HG03378 (cell line): Measurements from ENCODE around the gene SUGCT.

ENCODE experiments used
- ATAC-seq: cut with Tn5 transposase; IDR thresholded peaks from one replicate; pipeline ENCODE4 v1.9.1; 2021; ENCODE audit warnings: mild to moderate bottlenecking, moderate library complexity; ENCODE audit not compliant: unreplicated experiment

Gene SUGCT

DNA sequence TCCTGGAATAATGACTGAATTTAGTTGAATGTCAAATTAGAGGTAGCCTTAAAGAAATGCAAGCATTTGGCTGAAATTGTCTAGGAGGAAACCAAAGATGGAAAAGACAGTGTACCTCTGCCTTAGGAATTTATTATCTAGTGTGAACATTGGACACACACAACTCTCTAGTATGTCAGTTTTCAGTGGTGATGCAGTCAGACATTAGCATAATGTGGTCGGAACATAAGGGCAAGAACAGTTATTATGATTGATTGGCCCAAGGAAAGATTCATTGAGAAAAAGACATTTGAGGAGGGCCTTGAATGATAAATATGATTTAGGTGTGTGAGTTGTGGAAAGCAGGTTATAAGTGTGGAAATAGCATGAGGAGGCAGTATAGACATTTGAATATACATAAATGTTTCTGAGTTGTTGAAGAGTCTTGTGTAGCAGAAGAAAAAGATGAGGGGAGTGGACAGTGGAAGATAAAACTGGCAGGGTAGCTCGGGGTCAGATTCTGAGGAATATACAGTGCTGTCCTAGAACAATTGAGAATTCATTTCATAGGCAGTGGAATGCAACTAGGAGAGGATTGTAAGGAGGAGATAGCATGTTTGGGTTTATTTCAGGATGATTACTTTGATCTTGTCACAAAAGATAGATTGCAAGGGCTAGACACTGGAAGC lies 414.7 kb downstream of the SUGCT start:
- ATAC-seq, result no peak

DNA sequence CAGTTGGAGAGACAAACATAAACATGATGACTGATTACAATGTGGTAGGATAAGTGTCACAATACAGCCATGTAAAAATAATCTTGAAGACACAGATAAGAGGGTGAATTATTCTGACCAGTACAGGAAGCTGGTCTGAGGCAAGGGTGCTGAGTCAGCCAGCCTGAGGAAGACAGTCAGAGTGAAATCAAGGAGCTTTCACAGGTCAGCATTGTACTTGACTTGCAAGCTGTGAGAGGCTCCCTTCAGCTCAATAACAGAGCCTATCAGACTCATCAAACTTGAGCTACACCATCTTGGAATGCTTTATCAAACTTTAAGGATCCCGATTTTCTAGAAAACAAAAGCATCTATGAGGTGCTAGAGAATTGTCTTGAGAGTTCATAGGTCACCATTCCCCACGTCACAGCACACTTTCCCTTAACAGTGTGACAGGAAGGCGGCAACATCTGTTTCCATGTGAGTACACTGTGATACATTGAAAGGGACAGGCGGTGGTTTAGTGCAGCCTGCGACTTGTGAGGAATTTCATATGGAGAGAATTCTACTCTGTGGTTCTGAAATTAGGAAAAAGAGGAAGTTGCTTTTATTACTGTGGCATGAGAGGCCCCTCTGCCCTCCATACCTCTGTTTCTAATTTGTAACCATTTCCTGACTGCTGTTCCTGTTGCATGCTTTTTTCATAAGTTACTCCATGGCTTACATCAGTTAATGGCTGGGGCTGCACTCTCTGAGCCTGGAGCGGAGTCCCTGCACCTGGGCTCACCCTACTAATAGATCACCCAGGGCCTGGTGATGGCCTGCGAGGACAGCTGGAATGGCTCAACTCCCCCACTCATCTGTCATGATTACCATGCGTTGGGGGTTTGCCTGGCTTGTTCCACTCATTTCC lies 417.1 kb downstream of the SUGCT start:
- ATAC-seq, result peak; percentile 85

DNA sequence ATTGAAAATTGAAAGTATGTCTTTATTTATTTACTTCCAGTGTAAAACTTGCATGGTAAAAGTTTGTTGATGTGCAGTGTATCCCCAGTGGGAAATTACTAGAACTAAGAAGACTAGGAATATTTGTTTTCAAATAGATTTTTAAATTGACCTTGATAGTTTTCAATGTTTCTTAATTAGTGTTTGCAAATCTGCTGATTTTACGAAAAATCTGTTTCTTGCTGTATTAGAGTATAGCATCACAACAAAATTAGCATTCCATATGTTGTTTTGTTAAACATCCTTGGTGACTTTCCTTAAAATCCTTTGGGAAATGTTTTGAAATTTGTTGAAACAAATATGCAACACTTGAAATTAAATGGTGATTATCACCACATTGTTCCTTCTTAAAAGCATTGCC lies 425.9 kb downstream of the SUGCT start:
- ATAC-seq, result no peak

DNA sequence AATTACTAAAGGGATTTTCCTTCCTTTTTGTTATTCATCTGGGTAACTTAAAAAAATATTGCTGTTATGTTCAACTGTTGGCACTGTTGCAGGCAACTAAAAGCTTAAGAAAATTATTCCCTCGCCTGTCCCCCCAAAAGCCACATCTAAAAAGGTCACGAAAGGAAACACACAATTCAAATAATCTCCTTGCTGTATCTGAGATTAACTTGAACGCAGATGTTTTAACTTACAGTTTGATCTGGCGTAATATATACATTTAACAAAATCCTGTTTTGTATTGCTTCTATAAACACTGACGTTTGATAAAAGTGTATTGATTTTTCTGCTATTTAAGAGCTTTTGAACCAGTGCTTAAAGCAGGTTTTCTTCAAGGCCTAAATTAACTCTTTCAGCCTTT lies 432.1 kb downstream of the SUGCT start:
- ATAC-seq, result no peak

DNA sequence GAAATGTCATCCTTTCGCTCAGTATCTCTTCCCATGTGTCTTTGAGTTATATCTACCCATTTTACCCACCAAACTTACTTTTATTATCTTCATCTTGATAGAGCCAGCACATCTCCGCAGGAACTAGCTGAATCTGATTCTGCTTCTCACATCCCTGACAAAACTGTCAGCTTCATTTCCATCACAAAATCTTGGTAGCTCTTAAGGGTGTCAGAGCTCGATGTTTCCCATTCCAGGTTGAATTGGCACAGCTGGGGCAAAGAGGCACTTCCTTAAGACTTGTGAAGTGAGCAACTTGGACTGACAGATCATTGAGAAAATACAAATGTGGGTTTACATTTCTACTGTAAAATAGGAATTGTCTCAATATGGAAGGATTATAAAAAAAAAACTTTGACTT lies 434.5 kb downstream of the SUGCT start:
- ATAC-seq, result no peak

DNA sequence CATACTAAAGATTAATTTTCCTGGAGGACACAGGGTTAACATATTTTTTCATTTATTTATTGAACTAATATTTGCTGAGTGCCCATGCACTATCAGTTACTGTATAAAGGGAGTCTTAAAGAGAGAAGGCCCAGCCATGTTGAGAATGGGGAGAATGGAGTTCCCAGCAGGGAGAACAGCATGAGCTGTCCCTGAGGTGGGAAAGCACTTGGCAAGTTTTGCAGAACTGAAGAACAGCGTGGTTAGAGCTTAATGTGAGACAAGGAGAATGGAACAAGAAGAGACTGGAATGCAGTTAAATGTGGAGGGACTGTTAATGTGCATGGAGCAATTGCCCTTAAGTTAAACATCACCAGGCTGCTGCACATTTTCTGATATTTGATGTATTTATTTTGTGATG lies 435.4 kb downstream of the SUGCT start:
- no peak for ATAC-seq

DNA sequence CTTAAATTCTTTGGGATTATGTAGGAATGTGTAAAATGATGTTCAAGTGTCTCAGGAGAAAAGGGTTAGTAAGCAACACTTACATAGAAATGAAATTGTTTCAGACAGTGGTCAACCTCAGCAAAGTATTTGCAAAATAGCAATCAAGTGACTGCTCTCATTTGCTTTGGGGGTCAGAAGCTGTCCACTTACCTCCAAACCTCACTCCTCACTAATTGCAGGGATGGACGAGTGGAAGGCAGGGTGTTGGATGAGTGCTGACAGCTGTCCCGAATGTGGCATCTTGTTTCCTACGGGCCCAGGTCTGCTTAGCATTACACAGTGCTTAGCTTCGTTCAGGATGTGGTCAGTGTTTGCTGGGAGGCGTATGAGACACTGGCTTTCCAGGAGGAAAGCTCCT lies 437.0 kb downstream of the SUGCT start:
- no peak for ATAC-seq

DNA sequence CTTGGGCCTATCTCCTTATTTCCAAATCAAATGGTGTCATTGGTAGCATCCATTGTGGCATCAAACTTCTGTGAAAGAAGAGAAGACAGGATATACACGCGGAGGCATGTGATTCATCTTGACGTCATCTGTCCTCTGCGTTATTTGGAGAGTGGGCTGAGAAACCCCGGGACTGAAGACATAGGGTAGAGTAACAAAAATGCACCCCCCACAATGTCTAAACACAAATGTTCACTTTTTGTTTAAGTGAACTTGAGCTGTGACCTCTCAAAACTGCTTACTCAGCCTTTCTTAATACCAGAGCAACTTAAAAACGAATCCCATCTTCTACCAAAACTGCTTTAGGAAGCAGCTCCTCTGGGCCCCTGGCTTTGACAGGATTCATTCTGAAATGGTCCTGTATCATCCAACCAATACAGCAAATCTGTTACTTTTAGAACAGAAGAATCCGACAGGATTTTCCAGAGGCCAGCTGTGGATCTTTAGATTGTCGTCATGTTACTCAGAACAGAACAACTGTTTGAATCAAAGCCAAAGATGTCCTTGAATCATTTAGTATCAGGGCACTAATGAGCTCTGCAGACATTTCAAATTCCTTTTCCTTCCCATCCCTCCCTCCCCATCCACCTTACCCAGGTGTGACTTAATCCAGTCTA lies 438.1 kb downstream of the SUGCT start:
- ATAC-seq, result no peak

DNA sequence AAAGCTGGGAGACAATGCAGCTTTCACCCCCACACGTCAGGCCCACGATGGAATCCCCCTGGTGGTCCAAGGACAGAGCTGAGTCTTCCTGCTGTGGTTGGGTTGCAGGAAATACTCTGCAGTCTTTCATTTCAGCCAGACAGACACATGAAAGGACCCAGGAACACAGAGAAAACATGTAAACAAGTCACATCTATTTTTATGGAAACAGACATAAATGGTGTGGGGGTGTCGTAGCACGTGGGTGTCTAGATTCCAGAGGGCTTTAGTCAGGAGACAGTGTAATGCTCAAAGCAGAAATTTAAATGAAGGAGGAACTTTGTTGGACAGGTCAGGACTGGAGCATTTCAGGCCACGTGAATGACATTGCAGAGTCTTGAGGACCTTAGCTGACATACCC lies 444.6 kb downstream of the SUGCT start:
- no peak for ATAC-seq

DNA sequence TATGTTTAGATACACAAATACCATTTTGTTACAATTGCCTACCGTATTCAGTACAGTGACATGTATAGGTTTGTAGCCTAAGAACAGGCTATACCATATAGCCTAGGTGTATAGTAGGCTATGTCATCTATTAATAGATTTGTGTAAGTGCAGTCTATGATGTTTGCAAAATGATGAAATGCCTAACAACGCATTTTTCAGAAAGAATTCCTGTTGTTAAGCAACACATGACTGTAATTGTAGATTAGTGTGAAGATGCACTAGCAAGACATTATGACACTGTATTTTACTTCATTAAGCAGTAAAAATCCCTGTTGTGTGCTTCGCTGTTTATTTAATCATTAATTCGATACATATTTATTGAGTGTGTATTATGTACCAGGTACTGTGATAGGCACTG lies 446.0 kb downstream of the SUGCT start:
- ATAC-seq, result no peak

DNA sequence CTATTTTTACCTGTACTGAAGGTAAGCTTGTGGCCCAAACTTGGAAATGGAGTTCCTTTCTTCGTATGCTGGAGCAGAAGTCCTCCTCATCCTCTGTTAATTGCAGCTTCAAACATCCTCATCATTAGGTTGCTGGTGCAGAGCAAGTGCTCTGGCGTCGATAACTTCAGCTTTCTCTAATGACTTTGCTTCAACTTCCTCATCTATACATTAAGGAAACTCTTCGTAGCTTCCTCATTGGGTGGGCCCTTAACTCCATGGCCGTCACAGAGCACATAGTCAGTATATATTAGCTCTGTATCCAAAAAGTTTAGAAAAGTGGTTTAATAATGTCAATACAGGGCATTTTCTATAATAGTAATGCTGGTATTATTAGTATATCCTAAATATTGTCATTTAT lies 447.7 kb downstream of the SUGCT start:
- ATAC-seq, result no peak

DNA sequence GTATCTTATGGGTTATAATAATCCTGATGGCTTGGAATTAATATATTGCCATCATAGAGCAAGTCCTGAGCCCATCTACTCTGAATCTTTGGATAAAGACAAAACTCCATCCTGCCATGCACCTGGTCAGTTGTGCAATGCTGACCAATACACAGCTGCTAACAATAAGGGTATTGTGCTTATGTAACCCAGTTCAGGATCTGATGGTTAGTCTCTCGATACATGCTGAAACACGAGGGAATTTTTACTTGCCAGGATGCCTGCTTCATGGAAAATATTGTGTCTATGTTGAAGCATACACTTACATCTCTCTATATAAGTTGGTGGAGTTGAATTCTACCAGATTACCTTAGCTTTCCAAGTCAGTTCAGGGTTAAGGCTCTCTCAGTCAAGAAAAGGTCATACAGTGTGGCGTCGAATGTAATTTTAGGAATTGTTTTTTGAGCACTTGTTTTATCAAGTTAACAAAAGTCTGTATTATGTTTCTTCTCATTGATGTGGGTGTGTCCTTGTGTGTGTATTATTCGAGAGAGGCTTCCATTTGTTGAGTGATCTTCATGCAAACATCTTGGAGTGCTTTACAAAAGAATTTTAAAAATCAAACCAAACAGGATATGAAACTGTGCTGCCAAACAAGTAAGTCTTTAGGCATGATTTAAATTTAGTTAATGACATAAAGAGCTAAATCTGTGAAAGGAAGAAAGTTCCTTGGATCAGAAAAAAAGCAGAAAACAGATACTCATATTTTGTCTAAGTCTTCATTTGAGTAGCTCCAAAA lies 449.1 kb downstream of the SUGCT start:
- no peak for ATAC-seq

DNA sequence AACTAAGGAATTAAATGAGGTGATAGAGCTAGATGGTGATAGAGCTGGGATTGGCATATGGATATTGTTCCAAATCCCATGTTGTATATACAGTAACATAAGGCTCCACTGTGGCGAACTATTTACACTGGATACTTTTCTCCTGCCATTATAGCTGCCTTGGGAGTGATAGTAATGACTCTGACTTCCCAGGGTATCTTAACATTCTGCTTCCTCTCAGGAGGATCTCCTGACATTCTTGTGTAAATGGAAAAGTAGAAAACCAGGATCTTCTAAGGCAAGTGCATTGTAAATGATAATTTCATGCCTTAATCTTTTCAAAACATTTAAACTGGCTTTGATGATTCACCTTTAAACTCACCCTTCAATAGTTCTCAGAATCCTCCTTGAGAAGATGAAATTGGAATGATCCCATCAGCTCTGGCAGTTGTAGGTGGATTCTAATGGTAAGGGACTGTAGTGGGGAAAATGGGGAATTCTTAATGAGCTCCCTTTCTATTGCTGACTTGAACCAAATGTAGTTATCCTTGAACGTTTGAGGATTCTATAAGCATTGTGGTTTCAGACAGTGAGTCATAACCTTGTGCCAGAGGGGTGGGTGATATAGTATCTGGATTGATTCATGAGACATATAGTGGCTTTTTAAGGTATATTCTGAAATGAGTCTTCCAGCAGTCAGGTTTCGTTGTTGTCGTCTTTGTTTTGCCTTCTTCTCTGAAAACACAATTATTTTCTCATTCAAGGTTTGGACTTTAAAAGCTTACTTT lies 450.0 kb downstream of the SUGCT start:
- ATAC-seq, result no peak

DNA sequence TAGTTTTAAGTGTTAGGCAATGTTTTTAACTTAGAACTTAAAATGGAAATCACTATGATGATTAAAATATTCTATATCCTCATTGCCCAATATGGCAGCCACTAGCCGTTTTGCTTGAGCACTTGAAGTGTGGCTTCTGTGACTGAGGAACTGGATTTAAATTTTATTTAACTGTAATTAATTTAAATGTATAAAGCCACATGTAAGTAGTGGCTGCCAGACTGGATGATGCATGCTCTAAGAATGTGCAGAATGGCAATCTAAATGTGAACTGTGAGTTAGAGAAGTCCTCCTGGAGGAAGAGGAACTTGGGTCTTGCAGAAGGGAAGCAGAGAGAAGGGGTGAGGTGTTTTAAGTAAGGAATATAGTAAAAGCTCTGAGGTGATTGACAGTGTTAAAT lies 451.4 kb downstream of the SUGCT start:
- ATAC-seq, result no peak

DNA sequence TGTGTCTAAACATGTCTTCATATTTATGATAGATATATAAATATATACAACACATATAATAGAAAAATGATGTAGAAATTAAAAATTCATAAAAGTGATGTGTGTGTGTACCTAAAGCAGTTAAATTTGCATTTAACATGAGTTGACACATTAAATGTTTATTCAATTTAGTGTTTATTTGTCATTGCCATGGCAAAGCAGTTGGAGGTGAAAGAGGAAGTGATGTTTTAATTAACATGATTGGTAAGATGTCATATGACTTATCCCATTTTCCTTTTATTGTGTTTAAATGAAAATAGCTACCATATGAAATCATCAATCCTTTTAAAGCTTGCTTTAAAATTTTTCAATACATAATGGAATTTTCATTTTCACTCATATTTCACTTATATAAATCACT lies 452.6 kb downstream of the SUGCT start:
- no peak for ATAC-seq

DNA sequence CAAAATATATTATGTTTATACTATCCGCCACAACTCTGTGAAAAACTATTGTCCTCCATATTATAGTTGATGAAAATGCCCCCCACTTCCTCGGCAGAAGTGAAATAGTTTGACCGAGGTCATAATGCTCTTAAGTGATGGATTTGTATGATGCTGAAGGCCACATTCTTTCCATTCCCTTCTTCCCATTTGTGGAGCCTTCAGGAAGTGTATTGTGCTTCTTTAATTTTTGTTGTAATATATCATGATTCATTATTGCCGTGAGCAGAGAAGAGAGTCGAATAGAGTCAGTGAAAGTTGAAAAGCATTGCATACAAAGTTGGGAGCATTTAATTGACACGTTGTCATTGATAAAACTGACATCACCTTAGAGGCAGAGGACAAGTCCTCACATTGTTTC lies 460.3 kb downstream of the SUGCT start:
- no peak for ATAC-seq

DNA sequence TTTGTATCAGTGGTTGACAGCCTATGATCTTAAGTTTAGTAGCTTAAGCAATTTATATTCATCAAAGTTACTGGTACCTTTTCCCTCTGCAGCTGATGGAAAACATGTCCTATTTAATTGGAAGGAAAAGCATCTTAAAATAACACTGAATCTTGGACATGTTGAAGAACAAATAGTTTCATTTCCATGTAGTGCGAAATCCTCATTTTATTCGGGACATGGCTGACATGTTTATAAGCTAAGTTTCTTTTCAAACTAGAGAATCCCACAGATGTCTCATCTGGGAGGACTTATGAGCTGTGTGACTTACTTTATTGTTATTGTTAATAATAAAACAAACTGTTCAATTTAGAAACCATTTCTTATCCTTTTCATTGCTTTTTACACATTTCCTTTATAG lies 461.0 kb downstream of the SUGCT start:
- no peak for ATAC-seq

DNA sequence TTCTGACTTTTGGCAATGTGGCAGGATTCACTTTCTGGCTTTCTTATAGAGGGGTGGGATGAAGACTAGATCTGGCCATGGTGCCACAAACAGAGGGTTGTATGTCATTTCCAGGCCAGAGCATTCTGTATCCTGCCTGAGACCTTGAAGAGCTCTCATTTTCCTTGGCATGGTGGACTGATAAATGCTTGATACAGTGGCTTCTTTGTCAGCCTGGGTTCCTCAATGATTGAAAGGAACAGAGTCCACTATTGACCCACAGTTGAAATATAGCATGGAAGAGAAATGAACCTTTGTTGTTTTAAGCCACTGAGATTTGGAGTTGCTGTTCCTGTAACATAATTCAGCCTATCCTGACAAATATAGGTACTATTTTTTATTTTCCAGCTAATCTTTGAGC lies 462.7 kb downstream of the SUGCT start:
- no peak for ATAC-seq

DNA sequence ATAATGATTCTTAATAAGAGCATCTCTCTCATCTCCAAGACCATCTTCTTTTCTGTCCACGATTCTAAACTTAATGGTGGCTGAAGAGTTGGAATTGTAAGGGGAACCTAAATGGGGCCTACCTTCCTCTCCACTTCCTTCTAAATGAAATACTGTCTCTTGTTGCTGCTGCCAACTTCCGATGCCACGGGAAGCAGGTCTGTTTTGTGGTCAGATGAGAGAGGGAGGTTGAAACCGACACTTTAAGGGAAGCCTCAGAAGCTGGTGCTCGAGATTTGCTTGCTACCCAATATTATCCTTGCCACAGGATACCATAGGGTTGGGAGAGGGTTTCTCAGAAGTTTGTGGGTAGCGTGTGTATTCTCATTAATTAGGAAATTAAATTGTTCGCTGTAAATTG lies 464.1 kb downstream of the SUGCT start:
- no peak for ATAC-seq

DNA sequence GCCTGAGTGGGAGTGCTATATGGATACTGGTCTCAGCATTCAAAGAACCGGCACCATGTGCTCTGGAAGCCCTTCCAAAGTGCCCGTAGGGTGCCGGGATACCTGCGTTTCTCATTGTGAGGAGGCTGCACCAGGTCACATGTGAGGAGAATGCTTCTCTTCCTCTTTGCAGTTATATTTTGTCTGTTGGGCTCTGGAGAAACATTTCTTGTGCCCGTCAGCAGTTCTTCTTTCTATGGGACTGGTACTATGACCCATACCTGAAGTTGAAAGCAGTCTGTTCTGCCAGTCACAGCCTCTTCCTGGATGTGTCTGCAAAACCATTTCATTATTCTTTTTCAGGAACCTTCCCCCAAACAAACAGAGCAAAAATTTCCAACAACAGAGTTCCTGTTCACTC lies 465.0 kb downstream of the SUGCT start:
- no peak for ATAC-seq
